8988T (cell line): ENCODE results near the gene GLIS1.
A peak's percentile ranks its signal among the peaks of the same experiment; 100 is the strongest.

Experiments used
- DNase-seq: peaks from one replicate; pipeline ENCODE4 v3.0.0; 2011

Gene GLIS1

DNA sequence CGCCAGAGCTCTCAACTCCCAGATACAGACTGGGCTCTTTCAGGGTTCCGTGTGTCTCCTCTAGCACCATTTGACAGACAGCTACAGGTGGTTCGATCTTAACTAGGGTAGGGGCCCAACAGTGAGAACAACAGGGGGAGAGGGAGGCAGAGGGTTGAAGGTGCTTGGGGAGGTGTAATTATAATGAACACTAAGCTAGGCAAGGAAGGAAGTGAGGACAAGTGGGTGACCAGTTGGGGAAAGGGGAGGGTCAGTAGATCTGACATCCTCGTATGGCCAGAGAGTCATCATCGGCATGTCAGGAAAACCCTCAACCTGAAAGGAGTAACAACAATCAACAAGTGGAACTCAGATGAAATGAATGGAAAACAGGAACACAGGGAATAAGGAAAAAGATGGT is 22.8 kb downstream of the GLIS1 start:
- no peak for DNase-seq

GRCh38 chr1:53715478-53715877 is 23.5 kb downstream of the GLIS1 start:
- peak; percentile 40 for DNase-seq

DNA sequence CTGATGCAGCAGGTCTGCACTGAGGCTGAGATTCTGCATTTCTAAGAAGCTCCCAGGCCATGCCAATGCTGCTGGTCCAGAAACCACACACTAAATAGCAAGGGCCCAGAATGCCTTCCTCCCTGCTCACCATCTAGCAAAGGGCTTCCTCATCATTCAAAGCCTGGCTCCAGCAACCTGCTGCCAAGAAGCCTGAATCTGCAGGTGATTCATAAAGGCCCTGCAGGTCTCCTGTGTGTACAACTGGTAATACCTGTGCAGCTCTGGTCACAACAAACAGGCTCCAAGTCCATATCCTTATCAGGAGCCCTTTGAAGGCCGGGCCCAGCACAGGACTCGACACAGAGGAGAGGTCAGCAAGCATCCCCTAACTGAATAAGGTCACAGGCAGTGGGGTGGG is 26.7 kb downstream of the GLIS1 start:
- no peak for DNase-seq

DNA sequence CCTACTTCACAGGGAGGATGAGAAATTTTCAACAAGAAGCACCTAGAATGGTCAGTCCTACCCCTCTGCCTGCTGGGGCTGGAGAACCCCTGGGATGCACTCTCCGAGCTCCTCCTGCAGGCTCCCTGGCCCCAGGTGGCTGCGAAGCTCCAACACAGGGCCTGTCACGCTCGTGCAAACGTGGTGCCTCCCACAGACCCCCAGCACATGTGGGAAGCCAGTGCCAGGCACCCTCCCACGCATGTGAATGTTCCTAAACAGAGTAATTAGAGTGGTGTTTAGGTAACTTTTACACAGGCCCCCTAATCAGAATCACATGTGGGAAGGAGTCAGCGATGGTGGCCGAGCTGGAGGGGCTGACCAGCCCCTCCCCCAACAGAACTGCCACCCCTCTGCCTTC is 28.4 kb downstream of the GLIS1 start:
- DNase-seq: no peak

DNA sequence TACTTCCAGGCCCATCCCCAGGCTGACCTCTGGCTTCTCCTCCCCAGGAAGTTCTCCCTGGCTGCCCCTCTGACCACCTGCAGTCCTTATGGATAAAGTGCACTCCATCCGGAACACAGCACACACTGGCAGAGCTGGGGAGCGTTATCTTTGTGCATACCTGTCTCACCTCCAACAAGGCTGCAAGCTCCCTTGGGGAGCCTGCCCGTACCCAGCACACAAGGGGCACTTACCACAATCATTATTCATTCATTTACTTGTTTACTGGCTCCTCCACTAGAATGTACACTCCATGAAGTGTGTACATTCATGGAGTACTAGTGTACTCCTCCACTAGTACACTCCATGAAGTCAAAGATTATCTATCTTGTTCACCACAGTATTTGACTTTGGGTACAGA is 30.3 kb downstream of the GLIS1 start:
- DNase-seq: no peak

DNA sequence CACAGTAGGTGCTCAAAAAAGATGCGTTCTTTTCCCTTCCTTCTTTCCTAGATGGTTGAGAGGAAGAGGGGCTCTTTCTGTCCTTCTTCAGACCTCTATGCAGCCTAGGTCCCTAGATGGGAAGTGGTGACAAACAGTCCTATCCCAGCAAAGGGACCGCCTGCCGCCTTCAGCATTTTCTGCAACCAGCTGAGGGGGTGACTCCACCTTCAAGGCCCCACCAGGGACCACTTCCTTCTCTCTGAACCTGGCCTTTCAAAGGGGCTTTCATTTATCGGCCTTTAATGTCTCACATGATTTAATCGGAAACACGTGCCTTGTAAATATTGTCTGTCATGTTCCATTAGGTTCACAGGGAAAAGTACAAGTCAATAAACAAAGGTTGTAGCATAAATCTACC is 32.6 kb downstream of the GLIS1 start:
- DNase-seq: no peak

DNA sequence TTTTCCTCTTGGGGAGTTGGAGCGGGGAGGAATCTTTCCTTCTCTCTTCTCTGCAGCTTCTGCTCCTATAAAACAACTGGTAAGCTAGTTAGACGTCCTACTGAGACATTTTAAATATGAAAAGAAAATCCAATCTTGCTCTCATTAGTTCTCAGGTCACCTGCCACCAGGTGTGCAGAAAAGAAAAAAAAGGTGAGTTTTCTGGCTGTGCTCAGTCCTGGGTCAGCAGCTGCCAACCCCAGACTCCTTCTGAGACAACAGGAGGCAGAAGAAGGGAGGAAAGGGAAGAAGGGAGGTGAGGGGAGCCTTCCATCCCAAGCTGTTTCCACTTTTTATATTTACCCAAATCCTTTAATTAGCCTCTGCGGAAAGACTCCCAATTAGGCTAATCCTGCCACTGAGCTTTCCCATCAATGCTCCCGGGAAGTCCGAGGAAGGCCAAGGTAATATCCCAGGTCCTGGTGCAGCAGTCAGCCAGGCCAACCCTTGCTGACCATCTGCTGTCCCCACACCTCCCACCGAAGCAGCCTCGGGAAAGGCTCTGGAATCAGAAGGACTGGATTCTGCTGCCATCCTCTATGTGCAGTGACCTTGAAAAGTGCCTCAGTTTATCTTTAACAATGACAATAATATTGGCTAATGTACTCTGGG is 33.4 kb downstream of the GLIS1 start:
- no peak for DNase-seq

DNA sequence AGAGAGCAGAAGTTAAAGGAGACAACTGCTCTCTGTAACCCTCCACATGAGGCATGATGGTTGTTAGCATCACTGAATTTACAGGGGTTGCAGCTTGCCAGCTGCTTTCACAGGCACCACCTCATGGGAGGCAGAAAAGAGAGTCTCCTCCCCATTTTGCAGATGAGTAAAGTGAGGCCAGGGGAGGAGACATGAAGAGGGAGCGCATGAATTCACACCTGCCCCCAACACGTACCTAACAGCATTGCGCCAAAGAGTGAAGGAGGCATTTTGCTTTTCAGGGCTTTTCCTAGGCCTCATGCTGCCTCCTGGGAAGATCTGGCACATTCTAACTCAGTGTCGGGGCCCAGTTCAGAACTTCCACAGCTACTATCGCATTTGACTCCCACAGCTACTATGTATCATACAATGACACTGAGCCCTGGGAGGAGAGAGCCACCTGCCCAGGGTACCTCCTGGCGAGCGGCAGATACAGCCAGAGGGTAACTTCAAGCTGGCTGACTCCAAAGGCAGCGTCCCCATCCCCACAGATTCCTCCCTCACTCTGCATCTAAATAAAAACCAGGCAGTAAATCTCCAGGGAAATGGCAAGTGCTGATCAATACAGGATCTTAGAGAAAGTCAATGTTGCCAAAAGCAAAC is 34.0 kb downstream of the GLIS1 start:
- no peak for DNase-seq

DNA sequence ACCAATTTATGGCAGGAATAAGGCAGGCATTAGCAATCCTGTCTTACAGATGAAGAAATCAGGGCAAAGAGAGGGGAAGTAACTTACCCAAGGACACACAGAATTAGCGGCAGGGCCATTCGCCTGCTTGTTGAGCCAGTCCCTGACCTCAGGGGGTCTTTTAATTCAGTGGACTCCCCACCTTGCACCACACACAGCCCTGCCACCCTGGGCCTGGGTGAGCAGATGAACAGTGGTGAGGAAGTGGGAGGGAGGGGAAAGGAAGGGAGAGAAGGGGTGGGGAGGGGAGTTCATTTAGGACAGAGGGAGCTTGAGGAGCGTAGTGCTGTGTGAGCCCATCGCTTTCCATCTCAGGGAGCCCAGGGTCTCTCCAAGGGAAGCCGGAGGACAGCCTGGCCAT is 34.7 kb downstream of the GLIS1 start:
- no peak for DNase-seq

- no peak for DNase-seq
Measured at GRCh38 chr1:53703174-53703573, 35.8 kb downstream of the GLIS1 start.

- DNase-seq: no peak
Measured at GRCh38 chr1:53702341-53702740, 36.6 kb downstream of the GLIS1 start.

GRCh38 chr1:53700776-53701175 is 38.2 kb downstream of the GLIS1 start:
- DNase-seq: no peak

DNA sequence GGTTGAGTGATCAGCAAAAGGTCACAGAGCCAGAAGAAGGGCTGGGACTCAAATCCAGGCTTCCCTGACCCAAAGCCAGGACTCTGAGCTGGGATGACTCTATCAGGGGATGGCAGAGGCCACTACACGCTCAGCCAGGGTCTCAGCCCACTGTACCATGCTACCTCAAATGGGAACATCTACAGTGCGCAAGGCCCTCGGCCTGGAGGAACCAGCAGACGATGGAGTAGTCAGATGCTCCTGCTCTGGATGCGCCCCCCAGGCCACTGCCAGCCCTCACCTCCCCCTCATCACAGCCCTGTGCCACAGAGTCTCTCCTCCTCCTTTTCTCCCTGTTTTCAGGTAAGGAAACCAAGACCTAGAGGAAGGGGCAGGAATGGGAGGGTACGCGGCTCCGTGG is 39.0 kb downstream of the GLIS1 start:
- DNase-seq: no peak

GRCh38 chr1:53698384-53698980 is 40.5 kb downstream of the GLIS1 start:
- DNase-seq: no peak

- DNase-seq: no peak
Measured at GRCh38 chr1:53697721-53698383, 41.1 kb downstream of the GLIS1 start.

DNA sequence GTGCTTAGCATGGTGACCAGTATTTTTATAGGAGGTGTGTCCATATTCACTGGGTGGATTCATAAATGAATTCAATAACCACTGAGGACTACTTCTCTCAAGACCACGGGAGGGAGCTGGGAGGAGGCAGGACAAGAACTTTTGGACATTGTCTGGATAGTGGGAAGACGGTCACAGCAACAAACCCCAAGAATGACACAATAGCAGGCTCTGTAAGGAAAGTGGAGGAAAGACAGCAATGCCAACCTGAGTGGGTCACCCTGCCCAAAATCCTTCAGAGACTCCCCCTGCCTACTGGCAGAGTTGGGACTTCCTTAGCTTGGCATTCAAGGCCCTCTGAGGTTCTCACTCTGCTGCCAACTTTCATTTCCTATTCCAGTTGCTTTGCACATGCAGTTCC is 42.0 kb downstream of the GLIS1 start:
- no peak for DNase-seq

DNA sequence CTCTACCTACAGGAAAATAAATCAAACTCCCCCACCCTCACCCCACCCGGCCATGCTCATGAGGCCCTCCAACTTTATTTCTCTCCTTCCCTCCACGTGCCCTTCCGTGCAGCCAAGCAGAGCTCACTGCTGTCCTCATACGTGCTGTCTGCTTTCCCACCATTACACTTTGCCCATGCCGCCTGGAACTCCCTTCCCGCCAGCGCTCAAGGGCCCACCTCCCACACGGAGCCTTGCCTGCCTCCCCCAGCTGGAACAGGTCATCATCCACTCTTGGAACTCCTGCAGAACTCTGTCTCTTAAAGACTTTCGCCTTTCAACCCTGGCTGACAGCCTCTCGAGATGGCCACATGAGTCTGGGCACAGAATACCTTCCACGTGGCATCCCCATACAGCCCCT is 42.4 kb downstream of the GLIS1 start:
- no peak for DNase-seq

GRCh38 chr1:53696051-53696450 is 42.9 kb downstream of the GLIS1 start:
- DNase-seq: no peak

DNA sequence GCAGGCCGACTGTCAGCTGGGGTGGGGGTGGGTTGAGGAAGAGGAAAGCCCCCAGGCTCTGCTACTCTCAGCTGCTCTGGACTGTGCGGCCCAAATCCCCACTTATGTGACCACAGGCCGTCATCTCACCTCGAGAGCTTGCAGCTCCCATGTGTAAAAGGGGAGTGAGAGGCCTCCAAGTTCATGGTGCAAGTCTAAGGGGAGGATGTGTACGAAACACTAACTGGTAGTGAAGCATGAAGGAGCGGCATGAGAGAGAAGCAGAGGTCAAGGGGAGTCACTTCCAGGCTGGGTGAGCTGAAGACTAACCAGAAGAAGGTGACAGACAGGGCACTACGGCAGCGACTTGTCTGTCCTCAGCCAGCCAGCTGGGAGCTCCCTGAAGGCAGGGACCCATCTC is 43.8 kb downstream of the GLIS1 start:
- no peak for DNase-seq

DNA sequence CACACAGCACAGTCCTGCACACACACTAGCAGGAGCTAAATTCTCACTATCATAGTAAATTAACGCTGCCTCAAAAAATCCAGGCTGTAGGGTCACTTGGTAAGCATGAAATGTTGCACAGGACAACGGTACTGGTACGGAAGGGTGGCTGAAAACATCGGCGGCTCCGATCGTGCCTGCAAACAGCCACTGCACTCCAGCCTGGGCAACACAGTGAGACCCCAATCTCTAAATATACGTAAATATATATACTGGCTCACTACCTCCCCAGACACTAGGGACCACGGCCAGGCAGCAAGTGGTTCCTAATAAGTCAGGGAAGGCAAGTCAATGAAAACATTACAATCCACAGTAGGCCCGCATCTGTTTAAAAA is 44.3 kb downstream of the GLIS1 start:
- no peak for DNase-seq

GRCh38 chr1:53693773-53694717 is 44.9 kb downstream of the GLIS1 start:
- no peak for DNase-seq

DNA sequence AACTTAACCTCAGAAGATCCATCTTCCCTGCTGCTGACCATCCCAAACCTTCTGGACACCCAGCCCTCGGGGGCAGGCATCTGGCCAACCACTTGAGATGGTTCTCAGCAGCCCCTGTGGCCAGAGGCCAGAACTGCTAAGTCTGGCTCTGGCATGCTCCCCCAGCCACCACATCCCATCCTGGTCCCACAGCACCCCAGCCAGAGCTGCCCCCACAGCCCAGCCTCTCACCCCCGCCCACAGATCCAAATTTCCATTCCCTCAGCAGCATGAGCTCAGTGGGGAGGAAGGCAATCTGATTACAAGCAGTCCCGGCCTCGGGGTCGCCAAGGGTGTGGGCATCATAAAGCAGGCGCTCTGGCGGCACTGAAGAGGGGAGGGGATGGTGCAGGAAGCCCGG is 45.6 kb downstream of the GLIS1 start:
- no peak for DNase-seq

- DNase-seq: no peak
Measured at GRCh38 chr1:53691326-53691725, 47.6 kb downstream of the GLIS1 start.
